WI38 (cell line): Measurements from ENCODE around the gene BTBD6.
A peak's percentile ranks its signal among the peaks of the same experiment; 100 is the strongest.

Experiments
- H3K4me3 ChIP-seq: 2 replicates; pipeline ENCODE4 v1.5.1; 2011; ENCODE audit warnings: low read depth, mild to moderate bottlenecking, control low read depth, low read length
- TF ChIP-seq, protein P1 (sequence below): IDR thresholded peaks from 2 replicates; pipeline ENCODE4 v1.5.1; 2012; ENCODE audit warnings: low read depth, mild to moderate bottlenecking, control low read depth, low read length

The BTBD6 gene

DNA sequence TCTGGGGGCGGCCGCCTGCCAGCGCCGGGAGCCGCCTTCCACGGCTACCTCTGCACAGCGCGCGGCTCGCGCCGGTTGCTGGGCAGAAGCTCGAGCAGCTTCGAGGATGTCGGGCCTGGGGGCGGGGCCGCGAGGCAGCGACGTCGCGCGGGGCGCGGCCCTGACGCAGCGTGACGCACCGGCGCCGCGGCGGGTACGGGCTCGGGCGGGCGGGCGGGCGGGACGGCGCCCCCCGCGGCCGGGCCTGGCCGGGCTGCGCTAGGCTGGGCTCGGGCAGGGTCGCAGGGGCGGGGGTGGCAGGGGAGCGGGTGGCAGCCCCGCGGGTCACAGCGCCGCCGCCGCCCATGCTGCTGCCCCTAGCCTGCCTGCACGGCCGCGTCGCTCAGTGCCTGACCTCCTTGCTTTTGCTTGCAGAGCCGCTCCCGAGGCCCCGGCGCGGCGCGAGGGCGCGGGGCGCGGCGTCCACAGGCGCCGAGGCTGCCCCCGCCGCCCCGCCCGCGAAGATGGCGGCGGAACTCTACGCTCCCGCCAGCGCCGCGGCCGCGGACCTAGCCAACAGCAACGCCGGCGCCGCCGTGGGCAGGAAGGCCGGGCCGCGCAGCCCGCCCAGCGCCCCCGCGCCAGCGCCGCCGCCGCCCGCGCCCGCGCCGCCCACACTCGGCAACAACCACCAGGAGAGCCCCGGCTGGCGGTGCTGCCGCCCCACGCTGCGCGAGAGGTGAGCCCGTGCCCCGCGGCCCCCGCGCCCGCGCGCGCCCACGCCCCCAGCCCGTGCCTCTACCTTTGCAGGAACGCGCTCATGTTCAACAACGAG is at the start of gene BTBD6:
BTBD6 (plus strand) TSS at position 166 of the 814 bp plus-strand sequence; CDS start at position 345, 179 bp downstream.
- TF ChIP-seq, protein P1, sequence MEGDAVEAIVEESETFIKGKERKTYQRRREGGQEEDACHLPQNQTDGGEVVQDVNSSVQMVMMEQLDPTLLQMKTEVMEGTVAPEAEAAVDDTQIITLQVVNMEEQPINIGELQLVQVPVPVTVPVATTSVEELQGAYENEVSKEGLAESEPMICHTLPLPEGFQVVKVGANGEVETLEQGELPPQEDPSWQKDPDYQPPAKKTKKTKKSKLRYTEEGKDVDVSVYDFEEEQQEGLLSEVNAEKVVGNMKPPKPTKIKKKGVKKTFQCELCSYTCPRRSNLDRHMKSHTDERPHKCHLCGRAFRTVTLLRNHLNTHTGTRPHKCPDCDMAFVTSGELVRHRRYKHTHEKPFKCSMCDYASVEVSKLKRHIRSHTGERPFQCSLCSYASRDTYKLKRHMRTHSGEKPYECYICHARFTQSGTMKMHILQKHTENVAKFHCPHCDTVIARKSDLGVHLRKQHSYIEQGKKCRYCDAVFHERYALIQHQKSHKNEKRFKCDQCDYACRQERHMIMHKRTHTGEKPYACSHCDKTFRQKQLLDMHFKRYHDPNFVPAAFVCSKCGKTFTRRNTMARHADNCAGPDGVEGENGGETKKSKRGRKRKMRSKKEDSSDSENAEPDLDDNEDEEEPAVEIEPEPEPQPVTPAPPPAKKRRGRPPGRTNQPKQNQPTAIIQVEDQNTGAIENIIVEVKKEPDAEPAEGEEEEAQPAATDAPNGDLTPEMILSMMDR: no peak
- H3K4me3 ChIP-seq: peak within 1 kb of the TSS; percentile 60

DNA sequence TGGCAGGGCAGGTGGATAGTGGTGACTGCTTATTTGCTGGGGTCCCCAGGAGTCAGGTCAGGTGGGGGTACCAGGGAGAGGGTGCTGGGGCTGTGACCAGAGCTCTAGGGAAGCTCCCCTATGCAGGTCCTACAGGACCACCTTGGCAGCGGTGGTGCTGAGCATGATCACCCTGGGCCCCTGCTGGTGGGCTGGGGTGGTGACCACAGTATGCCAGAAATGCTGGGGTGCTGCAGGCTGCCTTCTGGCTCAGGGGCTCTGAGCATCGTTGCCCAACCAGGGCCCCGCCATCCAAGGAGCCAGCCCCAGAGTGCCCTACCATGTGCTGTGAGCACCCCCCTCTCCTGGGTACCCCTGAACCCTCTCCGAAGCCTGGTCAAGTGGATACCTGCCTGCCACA is 49.7 kb upstream of the BTBD6 start:
- no peak overlapping the region for H3K4me3 ChIP-seq
- TF ChIP-seq, protein P1: no peak

GRCh38 chr14:105199093-105199492 is 49.2 kb upstream of the BTBD6 start:
- no peak overlapping the region for H3K4me3 ChIP-seq
- TF ChIP-seq, protein P1: no peak

DNA sequence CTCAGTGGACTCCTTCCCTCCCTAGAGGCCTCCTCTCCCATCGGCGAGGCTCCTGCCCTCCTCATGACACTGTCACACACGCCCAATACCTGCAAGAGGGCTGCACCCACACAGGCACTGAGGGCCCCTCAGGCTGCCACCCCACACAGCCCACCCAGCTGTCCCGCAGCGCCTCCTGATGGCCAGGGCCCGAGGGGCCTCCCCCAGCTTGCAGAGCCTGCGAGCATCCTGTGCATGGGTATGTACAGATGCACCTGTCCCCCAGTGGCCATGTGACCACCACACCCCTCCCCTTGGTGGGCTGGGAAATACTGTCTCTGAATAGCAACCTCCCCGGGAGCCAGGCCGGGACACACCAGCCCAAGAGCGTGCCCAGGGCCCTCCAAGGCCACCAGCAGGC is 48.3 kb upstream of the BTBD6 start:
- H3K4me3 ChIP-seq: no peak overlapping the region
- TF ChIP-seq, protein P1: no peak

GRCh38 chr14:105200641-105201040 is 47.7 kb upstream of the BTBD6 start:
- H3K4me3 ChIP-seq: no peak overlapping the region
- TF ChIP-seq, protein P1: no peak

DNA sequence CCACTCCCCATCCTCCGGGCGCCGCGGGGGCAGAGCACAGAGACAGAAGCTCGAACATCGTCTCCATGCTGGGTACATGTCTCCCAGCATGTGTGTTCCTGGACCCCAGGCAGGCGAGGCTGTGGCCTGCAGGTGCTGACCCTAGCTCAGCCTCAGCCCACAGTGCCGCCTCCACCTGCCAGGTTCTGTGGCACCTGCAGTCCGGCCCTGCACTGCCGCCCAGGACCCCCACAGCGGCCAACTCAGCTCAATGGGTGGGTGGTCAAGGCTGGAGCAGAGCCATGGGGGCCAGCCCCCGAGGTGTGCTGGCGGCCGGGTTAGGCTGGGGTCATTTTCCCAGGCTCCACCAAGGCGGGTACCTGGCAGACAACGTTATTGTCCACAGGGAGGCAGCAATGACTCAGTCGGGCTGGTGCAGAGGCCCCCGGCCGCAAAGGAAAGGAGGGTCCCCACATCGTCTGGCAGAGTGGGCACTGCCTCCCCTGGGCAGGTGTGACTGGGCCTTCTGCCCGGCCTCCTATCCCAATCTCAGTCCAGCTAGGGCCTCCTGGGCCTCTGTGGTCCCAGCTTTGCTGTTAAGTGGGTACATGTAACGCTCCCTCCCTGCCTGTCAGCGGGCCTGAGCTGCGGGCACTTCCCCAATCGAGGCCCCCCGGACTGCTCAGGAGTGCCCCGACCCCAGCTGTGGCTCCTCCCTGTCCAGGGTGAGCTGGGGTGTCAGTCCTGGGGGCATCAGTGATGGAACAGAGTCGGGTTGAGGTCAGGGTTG is 47.0 kb upstream of the BTBD6 start:
- no peak overlapping the region for H3K4me3 ChIP-seq
- TF ChIP-seq, protein P1: no peak
